Liver (tissue), 3 donors: ENCODE results near the gene DAGLA.

Source experiments
- CTCF ChIP-seq: fragments of 150-350 bp; IDR thresholded peaks from 2 replicates; pipeline ENCODE4 v1.5.1; 2017; ENCODE audit warnings: improper control_type of control experiment, low read depth, low read length; ENCODE audit not compliant: missing input control
- GABPA ChIP-seq, 2 donors: IDR thresholded peaks in 1 of 2; conservative IDR thresholded peaks in 1 of 2; 2 replicates each; pipeline ENCODE4 v1.6.1; 2016; ENCODE audit warnings: antibody characterized with exemption in 2 of 2, mild to moderate bottlenecking in 1 of 2, moderate library complexity in 1 of 2
- MAX ChIP-seq: IDR thresholded peaks from 2 replicates; pipeline ENCODE4 v1.6.1; 2016; ENCODE audit warnings: antibody characterized with exemption
- RAD21 ChIP-seq, 2 donors: IDR thresholded peaks; 2 replicates each; pipeline ENCODE4 v1.6.1; 2016; ENCODE audit warnings: antibody characterized with exemption in 2 of 2, mild to moderate bottlenecking in 2 of 2
- REST ChIP-seq: IDR thresholded peaks from 2 replicates; pipeline ENCODE4 v1.6.1; 2016; ENCODE audit warnings: antibody characterized with exemption, mild to moderate bottlenecking
- SP1 ChIP-seq: IDR thresholded peaks from 2 replicates; pipeline ENCODE4 v1.6.1; 2018; ENCODE audit warnings: antibody characterized with exemption, mild to moderate bottlenecking
- YY1 ChIP-seq: IDR thresholded peaks from 2 replicates; pipeline ENCODE4 v1.6.1; 2016; ENCODE audit warnings: antibody characterized with exemption, mild to moderate bottlenecking
- donor health status: healthy.
- donor health status: healthy.

- no peak for TF ChIP-seq CTCF
- no peak for TF ChIP-seq RAD21 (IDR thresholded peaks at IDR 0.05)
- no peak for TF ChIP-seq YY1
- no peak for TF ChIP-seq SP1
- no peak for TF ChIP-seq MAX
- no peak for TF ChIP-seq GABPA (IDR thresholded peaks at IDR 0.05 in 1 of 2, conservative IDR thresholded peaks at IDR 0.05 in 1 of 2)
- no peak for TF ChIP-seq REST
Measured at GRCh38 chr11:61719978-61720377, 39.8 kb downstream of the DAGLA start.
